Chondrocyte (in vitro differentiated cells): ENCODE data around the gene SIT1. TPM values are rescaled to one million over a fixed set of nuclear protein-coding genes. Genes with fewer than 3 reads are reported as not detected.

Source experiments
- DNase-seq: peaks from one replicate; pipeline ENCODE4 v3.0.0; 2021; ENCODE audit warnings: mixed read lengths, low spot score
- H3K27ac Mint-ChIP-seq: one replicate; pipeline ENCODE4 v1.8.0; 2021; ENCODE audit warnings: mild to moderate bottlenecking, moderate library complexity, mixed read lengths; ENCODE audit not compliant: unreplicated experiment
- H3K27me3 Mint-ChIP-seq: 2 replicates; pipeline ENCODE4 v1.8.0; 2021; ENCODE audit warnings: low read depth, mixed read lengths
- H3K36me3 Mint-ChIP-seq: 2 replicates; pipeline ENCODE4 v1.8.0; 2021; ENCODE audit warnings: low read depth, mixed read lengths
- H3K4me1 Mint-ChIP-seq: 2 replicates; pipeline ENCODE4 v1.8.0; 2021; ENCODE audit warnings: low read depth, mild to moderate bottlenecking, mixed read lengths
- H3K4me3 Mint-ChIP-seq: one replicate; pipeline ENCODE4 v1.8.0; 2021; ENCODE audit warnings: mild to moderate bottlenecking, moderate library complexity, mixed read lengths; ENCODE audit not compliant: unreplicated experiment
- H3K9me3 Mint-ChIP-seq: 2 replicates; pipeline ENCODE4 v1.8.0; 2021; ENCODE audit warnings: low read depth, mixed read lengths
- total RNA-seq: library from RNA; stranded (reverse); gene quantifications from 3 replicates; pipeline ENCODE4 v1.2.1, GENCODE V29; 2021
- TF ChIP-seq, protein P1 (sequence below): fragments of 200-600 bp; sonication (generic); IDR thresholded peaks from 2 replicates; pipeline ENCODE4 v1.5.0; 2021; ENCODE audit warnings: antibody characterized with exemption, mild to moderate bottlenecking, moderate library complexity

The SIT1 gene
- total RNA-seq, 1 donor from 2014 or later = not detected

DNA sequence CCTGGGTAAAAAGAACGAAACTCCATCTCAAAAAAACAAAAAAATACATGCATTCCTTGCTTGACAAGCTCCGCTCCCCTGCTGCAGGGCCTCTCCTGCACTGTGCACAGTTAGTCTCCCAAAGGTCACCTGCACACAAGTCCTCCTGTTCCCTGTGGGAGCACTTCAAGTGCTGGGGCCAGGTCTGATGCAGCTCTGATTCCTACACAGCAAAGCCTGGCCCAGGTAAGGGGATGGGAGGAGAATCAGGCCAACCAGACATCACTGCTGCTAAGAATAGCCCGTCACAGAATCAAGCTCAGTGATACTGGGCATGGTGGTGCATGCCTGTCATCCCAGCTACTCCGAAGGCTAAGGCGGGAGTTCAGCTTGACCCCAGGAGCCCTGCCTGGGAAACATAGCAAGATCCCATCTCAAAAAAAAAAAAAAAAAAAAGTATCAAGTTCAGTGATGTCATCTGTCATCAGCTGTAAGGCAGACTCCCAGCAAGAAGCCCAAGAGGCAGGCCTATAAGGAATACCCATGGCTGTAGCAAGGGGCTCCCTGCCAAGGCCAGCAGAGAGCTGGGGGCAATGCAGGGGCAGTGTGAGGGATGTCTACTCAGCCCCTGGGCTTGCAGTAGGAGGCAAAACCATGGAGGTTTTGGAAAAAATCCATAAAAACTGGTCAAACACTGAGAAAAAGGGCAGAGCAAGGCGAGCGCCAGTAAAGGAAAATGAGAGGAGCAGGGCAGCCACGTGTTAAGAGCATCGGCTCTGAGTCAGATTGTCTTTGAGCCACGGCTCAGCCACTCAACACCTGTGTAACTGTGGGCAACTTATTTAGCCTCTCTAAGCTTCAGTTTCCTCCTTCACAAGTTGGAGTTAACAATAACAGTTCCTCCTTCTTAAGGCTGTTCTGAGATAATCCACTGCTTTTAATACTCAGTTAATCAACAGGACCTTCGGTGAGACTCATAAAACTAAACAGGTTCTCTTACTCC lies 35.8 kb upstream of the SIT1 start:
- H3K27me3 Mint-ChIP-seq = no peaks in the 10 kb centered on the region
- peak overlapping the region; percentile 94 for H3K27ac Mint-ChIP-seq
- no peak for DNase-seq
- TF ChIP-seq, protein P1, sequence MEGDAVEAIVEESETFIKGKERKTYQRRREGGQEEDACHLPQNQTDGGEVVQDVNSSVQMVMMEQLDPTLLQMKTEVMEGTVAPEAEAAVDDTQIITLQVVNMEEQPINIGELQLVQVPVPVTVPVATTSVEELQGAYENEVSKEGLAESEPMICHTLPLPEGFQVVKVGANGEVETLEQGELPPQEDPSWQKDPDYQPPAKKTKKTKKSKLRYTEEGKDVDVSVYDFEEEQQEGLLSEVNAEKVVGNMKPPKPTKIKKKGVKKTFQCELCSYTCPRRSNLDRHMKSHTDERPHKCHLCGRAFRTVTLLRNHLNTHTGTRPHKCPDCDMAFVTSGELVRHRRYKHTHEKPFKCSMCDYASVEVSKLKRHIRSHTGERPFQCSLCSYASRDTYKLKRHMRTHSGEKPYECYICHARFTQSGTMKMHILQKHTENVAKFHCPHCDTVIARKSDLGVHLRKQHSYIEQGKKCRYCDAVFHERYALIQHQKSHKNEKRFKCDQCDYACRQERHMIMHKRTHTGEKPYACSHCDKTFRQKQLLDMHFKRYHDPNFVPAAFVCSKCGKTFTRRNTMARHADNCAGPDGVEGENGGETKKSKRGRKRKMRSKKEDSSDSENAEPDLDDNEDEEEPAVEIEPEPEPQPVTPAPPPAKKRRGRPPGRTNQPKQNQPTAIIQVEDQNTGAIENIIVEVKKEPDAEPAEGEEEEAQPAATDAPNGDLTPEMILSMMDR = no peak
- H3K4me1 Mint-ChIP-seq = peaks cover 79% of the 10 kb centered on the region
- peaks cover 48% of the 10 kb centered on the region for H3K36me3 Mint-ChIP-seq
- H3K4me3 Mint-ChIP-seq = peak overlapping the region; percentile 99
- H3K9me3 Mint-ChIP-seq = no peaks in the 10 kb centered on the region

DNA sequence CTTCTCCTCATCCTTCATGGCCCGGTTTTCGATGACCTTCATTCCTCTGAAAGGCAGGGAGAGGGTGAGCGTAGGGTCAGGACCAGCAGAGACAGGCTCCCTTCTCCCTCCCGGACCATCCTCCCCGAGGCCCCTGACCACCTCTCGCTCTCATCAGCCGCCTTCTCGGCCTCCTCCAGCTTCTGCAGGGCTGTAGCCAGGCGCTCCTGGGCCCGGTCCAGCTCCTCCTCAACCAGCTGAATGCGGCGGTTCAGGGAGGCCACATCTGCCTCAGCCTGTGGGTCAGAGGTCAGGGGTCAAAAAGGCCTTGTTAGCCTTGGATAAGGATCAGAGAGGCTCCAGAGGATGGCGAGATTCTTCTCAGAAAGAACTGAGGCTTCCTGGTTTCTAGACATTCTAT lies 34.8 kb upstream of the SIT1 start:
- TF ChIP-seq, protein P1 = no peak
- Mint-ChIP-seq H3K4me3 (peak overlapping the region; percentile 99), H3K27me3 (no peaks in the 10 kb centered on the region), H3K9me3 (no peaks in the 10 kb centered on the region), H3K4me1 (peaks cover 82% of the 10 kb centered on the region), H3K27ac (peak overlapping the region; percentile 69), H3K36me3 (peaks cover 48% of the 10 kb centered on the region)
- DNase-seq = no peak

DNA sequence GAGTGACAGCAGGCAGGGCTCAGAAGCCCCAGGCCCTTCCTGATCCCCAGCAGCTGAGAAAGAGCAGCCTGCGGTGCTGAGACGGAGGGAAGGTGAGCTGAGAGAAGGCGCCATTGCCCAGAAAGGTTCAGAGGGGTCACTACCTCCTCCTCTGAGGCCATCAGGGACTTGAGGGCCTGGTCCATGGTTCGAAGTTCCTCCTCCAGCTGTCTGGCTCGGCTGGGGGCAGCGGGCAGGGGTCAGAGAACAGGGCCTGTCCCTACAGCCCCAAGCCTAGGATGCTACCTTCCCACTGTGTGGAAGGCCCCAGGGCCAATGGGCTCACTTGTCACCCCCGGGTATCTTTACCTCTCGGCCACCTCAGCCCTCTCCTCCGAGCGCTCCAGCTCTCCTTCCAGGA lies 34.2 kb upstream of the SIT1 start:
- Mint-ChIP-seq H3K4me3 (peak overlapping the region; percentile 99), H3K36me3 (peaks cover 48% of the 10 kb centered on the region), H3K27me3 (no peaks in the 10 kb centered on the region), H3K4me1 (peaks cover 86% of the 10 kb centered on the region), H3K9me3 (no peaks in the 10 kb centered on the region), H3K27ac (peak overlapping the region; percentile 69)
- no peak for DNase-seq
- TF ChIP-seq, protein P1 = no peak

DNA sequence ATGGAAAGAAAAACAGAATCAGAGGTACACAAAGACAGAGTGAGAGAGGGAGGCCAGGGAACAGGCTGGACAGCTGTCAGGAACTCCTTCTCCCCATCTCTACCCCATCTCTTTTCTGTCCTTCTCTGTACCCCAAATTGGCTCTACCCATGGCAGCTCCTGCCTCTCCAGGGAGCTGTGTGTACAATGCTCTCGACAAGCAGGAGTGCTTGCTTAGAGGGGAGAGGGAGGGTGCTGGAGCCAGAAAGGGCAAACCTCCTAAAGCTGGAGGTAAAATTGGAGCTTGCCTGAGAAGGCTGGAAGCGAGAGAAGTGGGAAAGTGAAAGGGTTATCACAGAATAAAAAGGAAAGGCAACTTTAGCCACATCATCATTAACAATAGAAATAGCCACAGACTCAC lies 32.6 kb upstream of the SIT1 start:
- Mint-ChIP-seq H3K4me1 (peaks cover 86% of the 10 kb centered on the region), H3K4me3 (no peak overlapping the region), H3K36me3 (peaks cover 43% of the 10 kb centered on the region), H3K9me3 (no peaks in the 10 kb centered on the region), H3K27ac (peak overlapping the region; percentile 80), H3K27me3 (no peaks in the 10 kb centered on the region)
- no peak for DNase-seq
- TF ChIP-seq, protein P1 = no peak

DNA sequence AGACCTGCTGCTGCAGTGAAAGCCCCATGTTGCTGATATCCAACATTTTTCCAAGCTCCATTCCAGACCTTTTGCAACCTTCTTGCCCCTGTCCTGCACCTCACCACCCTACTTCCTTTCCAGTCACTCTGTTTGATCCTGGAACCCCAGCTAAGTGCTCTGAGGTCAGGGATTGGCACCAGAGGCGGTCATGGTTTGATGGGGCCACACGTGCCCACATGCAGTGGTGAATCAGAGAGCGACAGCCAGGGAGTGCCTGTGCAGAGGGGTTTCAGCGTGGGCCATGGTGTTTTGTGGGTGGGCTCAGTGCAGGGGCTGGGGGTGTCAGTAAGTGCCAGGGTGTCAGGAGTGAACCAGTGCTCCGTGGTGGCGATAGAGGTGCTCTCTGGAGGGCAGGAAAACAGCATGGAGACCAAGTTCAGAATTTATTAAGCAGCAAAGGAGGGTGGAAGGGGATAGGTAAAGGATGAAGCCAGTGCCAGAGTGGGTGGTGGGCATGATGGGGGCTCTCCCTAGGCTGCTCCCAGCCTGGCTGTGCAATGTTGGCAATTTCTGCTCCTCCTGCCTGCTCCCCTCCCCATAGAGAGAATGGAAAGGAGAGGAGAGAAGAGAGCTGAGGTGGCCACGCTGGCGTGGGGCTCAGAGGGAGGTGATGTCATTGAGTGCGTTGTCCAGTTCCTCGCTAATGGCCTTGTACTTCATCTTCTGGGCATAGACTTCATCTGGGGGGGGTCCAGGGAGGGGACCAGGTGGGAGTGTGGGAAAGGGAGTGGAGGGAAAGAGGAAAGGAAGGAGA lies 32.0 kb upstream of the SIT1 start:
- TF ChIP-seq, protein P1 = no peak
- Mint-ChIP-seq H3K27ac (peak overlapping the region; percentile 80), H3K36me3 (peaks cover 41% of the 10 kb centered on the region), H3K9me3 (no peaks in the 10 kb centered on the region), H3K4me3 (peak overlapping the region; percentile 10), H3K4me1 (peaks cover 84% of the 10 kb centered on the region), H3K27me3 (no peaks in the 10 kb centered on the region)
- no peak for DNase-seq
